ENCODE data around the gene CAPN9.

Gene CAPN9

GRCh38 chr1:230773396-230774033, 26.3 kb downstream of the CAPN9 start:
- no peak for DNase-seq

DNA sequence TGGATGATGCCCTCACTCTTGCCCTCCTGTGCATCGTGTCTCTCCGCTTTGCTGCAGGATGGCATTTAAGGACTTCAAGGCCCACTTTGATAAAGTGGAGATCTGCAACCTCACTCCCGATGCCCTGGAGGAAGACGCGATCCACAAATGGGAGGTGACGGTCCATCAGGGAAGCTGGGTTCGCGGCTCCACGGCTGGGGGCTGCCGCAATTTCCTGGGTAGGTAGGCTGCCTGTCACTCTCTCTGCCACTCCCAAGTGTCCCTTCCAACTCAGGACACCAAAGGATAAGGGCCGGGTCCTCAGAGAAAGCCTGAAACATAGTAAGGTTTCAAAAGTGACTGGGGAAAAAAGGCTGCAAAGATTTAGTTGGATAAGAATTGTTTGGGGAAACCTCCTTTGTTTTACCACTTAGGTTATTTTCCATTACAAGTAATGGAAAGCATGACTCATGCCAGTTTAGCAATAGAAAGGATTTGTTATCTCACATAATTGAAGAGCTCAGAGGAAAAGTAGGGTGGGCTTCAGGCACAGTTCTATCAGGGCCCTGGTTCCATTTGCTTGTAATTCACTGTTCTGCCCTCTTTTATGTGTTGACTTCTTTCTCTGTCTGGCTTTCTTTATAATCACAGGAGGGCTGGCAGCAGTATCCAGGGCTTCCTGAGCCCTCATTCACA, 31.9 kb downstream of the CAPN9 start:
- no peak for DNase-seq

DNA sequence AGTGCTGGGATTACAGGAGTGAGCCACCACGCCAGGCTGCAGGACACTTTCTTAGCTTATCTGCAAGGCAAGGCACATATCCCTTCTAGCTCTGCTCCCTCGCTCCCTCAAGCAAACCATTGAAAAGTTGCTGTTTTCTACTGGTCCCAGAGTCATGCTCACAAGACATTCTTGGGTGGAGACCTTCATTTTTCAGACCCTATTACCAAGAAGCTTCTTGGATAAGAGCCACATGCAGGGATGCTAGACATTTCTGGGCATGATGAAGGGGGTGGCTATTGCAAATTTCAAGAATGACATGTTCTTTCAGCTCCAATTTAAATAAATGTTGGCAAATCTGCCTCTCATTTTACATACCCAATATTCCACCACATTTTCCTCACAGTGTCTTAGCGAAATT, 33.9 kb downstream of the CAPN9 start:
- no peak for DNase-seq

DNA sequence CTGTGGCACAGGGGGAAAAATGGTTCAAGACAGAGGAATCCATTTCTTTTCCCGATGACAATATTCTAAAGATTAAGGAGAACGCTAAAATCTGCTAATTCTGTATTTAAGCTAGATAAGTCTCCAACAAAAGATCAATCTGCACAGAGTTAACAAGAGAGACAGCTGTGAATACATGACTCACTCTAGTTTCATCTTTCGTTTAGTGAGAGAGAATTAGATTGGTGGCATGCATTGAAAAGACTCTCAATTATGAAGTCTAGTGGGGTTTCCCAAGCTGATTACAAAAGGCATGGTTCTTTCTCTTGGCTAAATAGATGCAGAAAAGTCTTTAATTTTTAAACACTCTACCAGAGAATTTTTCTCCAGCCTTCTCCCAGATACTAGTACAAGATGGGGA, 34.4 kb downstream of the CAPN9 start:
- DNase-seq = no peak

- DNase-seq = no peak
These were observed 37.0 kb downstream of the CAPN9 start for GRCh38 chr1:230784163-230784562.

DNA sequence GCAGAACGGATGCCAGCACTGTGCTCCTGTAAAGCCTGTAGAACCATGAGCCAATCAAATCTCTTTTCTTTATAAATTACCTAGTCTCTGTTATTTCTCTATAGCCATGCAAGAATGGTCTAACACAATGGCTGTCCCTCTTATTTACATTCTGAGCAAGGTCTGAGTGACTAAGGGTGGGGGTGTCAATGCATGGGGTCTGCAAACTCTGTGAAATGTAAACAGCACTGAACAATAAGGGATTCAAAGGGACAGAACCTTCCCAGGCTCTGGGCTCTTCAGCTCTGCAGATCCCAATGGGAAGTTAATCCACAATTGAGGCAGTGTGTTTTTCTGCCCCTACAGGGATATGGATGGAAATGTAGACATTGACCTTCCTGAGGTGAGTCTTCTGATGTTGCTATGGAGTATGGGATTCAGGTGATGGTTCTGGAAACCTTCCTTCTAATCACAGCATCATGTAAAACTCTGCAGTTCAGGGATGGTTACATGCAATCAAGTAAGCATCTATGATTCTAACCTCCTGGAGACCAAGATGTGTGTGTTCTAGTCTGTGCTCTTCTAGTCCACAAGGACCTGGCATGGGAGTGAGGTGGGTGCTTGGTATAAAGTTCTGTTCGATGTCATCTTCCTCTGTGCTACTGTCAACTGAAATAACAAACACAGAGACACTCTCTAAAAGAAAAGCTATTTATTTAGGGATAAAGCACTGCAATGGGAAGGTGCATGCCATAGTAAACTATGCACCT, 38.6 kb downstream of the CAPN9 start:
- DNase-seq = no peak

DNA sequence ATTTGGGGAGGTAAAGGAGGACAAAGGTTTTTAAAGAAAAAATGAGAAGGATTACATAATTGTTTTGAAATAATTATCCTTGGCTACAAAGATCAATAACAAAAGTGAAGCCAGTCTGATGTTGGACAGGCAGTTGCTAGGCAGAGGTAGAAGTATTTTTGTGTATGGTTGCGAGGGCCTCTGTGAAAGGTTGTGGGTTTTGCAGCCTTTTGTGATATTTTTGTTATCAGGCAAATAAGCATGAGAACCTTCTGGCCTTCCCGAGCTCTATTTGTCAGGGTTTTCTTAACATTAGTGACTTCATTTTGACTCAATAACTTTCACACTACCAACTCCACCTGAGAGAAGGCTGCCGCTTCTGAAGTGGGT, 39.2 kb downstream of the CAPN9 start:
- no peak for DNase-seq

- DNase-seq = no peak
These were observed 40.3 kb downstream of the CAPN9 start for GRCh38 chr1:230787471-230787870.

- no peak for DNase-seq
These were observed 41.5 kb downstream of the CAPN9 start for GRCh38 chr1:230788561-230789275.

- DNase-seq = no peak
These were observed 42.8 kb downstream of the CAPN9 start for GRCh38 chr1:230790026-230790425.

DNA sequence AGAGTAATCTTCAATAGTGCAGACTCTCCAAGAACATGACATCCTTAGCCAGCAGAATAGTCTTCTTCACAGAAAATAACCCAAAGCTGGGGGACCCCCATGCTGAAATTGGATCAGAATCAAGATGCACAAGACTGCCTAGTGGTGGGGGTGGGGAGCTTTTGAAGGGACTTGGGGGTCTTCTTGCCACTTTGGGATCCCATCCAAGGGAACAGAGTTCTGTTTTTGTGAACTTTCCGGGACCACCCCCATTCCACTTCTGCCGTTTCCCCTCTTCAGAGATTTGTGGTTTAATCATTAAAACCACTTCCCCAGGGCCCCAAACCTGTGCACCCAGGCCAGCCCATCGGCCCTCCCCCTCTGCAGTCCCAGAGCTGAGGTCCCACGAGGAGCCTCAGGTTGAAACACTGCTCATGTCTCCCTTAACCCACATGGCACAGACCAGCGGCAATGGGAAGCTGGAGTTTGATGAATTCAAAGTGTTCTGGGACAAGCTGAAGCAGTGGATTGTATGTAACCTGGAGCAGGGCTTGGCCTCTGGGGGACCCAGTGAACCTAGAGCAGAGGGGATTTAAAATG, 44.9 kb downstream of the CAPN9 start:
- no peak for DNase-seq

- no peak for DNase-seq
These were observed 45.7 kb downstream of the CAPN9 start for GRCh38 chr1:230792691-230793462.

DNA sequence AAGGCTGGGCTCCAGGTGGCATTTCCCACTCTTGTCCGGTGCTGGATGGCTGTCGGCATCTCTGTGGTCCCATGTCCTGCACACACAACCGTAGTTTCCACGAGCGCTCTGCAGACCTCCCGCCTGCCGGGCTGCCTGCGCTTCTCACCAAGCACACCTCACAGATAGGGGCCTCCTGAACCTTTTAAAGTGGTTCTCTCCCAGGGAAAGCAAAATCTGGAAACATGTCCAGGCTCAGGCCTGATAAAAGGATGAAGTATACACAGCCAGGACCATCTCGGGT, 46.2 kb downstream of the CAPN9 start:
- no peak for DNase-seq

GRCh38 chr1:230794431-230794830, 47.2 kb downstream of the CAPN9 start:
- DNase-seq = no peak

DNA sequence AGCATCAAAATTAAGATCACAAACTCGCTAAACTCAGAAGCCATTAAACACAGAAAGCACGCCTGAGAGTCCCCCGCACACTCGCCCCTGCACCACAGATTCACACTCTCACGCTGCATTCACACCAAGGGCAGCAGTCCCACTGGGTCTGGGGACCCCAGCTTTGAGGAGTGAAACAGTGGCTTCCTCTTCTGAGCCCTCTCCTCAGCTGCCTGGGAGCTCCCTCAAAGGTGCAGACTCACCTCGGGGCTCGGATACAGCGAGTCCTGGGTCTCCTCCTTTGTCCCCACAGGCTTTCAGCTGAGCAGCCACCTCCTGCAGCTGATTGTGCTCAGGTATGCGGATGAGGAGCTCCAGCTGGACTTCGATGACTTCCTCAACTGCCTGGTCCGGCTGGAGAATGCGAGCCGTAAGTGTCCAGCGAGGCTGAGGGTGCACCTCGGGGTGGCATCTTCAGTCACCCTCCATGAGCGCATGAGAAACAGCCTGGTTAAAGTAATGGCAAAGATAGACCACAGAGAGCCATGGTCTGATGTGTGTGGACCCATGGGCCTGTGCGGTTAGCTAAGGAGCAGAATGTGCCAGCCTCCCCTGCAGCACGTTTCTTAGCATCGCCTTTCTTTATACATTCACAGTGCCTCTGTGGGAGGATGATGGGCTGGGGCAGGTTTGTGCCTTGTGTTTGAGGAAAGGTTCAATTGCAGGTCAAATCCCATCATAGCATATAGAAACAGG, 47.9 kb downstream of the CAPN9 start:
- DNase-seq = no peak

DNA sequence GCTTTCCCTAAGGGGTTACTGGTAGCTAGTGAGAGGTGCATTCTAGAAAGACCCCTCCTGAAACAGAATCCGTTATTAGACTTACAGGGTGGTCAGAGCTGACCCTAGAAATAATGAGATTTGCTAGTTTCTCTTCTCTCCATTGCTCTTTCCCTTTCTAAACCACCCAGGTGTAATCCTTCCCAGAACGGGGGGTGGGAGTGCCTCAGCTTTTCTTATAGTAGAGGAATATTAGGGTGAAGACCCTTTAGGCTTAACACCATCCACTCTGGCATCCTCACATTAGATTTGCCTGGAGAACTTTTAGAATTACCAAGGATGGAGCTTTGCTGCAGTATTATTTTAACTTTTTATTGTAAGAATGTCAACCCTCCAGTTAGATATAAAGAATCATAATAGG, 49.4 kb downstream of the CAPN9 start:
- no peak for DNase-seq

GRCh38 chr1:230797376-230797920, 50.3 kb downstream of the CAPN9 start:
- DNase-seq = no peak

DNA sequence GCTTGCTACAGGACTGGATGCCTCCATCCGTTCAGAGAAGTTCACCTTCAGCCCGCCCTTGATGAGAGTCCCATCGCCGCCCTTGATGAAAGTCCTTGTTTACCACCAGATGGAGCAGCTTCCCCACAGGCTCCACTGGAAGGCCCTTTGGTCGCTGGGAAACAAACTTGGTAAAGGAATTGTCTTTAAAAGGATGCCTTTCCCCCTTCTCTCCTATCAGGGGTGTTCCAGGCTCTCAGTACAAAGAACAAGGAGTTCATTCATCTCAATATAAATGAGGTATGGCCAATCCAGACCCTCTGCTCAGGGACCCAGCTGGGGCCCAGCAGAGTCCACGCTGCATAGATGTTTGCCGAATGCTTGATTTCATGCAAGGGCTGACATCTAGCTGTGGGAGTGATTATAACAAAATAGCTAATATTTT, 50.8 kb downstream of the CAPN9 start:
- DNase-seq = no peak

DNA sequence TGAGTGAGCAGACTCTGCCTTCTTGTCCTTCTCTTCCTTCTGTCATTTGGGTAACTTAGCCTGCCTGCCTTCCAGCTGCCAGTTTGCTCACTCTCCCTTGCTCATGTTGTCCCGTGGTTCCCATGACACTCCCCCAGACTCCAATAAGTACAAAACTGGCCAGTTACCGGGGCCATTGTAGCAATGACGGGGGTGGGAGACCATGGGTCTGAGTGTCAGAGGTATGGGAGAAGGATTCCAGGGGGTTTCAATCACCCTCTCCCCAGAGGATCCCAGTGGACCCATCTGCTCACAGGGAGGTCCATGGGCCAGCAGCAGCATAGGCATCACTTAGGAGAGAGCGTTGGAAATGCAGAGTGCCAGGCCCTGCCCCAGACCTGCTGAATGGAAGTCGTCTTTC, 51.3 kb downstream of the CAPN9 start:
- no peak for DNase-seq

- DNase-seq = no peak
These were observed 54.0 kb downstream of the CAPN9 start for GRCh38 chr1:230800891-230801840.

Data from activated T-cell treated with anti-CD3 and anti-CD28 coated beads for 4 hours (primary cell).